Activated CD8-positive, alpha-beta memory T cell treated with anti-CD3 and anti-CD28 coated beads for 48 hours (primary cell): ENCODE measurements around the gene SLC33A1.

Experiments
- DNase-seq, 3 experiments: peaks; one replicate each; pipeline ENCODE4 v3.0.0-alpha.2; 2020; ENCODE audit warnings: low read depth in 2 of 3, low spot score in 2 of 3

SLC33A1 gene

GRCh38 chr3:155792532-155792931 is 61.7 kb downstream of the SLC33A1 start:
- DNase-seq, result no peak

- DNase-seq, result no peak
These were observed 63.0 kb downstream of the SLC33A1 start for GRCh38 chr3:155791190-155791589.

GRCh38 chr3:155790272-155790925 is 63.8 kb downstream of the SLC33A1 start:
- DNase-seq, result no peak

- no peak for DNase-seq
These were observed 68.4 kb downstream of the SLC33A1 start for GRCh38 chr3:155785662-155786295.

GRCh38 chr3:155782390-155782953 is 71.8 kb downstream of the SLC33A1 start:
- no peak for DNase-seq

GRCh38 chr3:155780291-155780690 is 73.9 kb downstream of the SLC33A1 start:
- no peak for DNase-seq

GRCh38 chr3:155778462-155778861 is 75.8 kb downstream of the SLC33A1 start:
- DNase-seq, result no peak

- DNase-seq, result no peak
These were observed 81.4 kb downstream of the SLC33A1 start for GRCh38 chr3:155772801-155773200.

- no peak for DNase-seq
These were observed 83.1 kb downstream of the SLC33A1 start for GRCh38 chr3:155771126-155771525.
